Activated gamma-delta T cell (primary cell): ENCODE measurements around the gene PLEKHA7.
"Not testable (repeated sequence)": the region's sequence is repeated elsewhere in the genome, so short reads cannot be mapped to it uniquely, and the experiment has no call there.

Experiments used
- DNase-seq: peaks from one replicate; lab custom pipeline; 2025; lab: John Stamatoyannopoulos, UW

PLEKHA7 gene

GRCh38 chr11:16945671-16946469 lies 68.3 kb downstream of the PLEKHA7 start:
- DNase-seq, result no peak

DNA sequence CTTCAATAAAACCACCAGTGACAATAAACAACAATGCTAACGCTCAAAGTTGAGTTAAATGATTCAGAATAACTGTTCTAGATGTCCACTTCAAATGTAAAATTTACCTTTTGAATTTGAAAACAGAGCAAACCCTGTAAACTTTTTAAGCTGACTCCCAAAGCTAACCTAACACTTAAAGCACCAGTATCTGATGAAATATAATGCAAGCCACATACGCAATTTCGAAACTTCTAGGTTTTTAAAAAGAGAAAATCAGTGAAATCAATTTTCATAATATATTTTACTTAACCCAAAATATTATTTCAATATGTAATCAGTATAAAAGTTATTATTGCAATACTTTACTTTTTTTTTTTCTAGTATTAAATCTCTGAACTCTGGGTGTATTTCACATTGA lies 71.3 kb downstream of the PLEKHA7 start:
- DNase-seq, result no peak

DNA sequence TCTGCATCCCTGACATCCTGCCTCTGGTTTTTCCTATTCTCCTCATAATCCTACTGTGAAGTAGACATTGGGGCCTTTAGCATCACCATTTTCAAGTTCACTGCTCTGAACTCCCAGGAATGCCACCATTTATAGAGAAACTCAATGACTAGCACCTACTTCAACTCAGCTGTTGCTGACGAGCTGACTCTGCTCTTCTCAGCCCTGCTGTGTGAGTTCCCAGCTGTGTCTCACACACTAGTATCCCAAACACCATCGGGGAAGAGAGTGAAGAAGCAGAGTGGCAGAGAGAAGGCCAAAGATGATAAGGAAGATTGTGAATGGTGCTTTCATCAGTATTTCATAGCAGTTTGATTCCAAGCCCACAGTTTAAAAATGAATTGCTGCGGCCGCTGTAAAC lies 71.9 kb downstream of the PLEKHA7 start:
- DNase-seq, result no peak

- DNase-seq, result no peak
These were observed 72.3 kb downstream of the PLEKHA7 start for GRCh38 chr11:16941935-16942334.

- DNase-seq, result no peak
These were observed 76.2 kb downstream of the PLEKHA7 start for GRCh38 chr11:16938061-16938460.

GRCh38 chr11:16936643-16937042 lies 77.6 kb downstream of the PLEKHA7 start:
- DNase-seq, result no peak

GRCh38 chr11:16935518-16936302 lies 78.5 kb downstream of the PLEKHA7 start:
- no peak for DNase-seq

DNA sequence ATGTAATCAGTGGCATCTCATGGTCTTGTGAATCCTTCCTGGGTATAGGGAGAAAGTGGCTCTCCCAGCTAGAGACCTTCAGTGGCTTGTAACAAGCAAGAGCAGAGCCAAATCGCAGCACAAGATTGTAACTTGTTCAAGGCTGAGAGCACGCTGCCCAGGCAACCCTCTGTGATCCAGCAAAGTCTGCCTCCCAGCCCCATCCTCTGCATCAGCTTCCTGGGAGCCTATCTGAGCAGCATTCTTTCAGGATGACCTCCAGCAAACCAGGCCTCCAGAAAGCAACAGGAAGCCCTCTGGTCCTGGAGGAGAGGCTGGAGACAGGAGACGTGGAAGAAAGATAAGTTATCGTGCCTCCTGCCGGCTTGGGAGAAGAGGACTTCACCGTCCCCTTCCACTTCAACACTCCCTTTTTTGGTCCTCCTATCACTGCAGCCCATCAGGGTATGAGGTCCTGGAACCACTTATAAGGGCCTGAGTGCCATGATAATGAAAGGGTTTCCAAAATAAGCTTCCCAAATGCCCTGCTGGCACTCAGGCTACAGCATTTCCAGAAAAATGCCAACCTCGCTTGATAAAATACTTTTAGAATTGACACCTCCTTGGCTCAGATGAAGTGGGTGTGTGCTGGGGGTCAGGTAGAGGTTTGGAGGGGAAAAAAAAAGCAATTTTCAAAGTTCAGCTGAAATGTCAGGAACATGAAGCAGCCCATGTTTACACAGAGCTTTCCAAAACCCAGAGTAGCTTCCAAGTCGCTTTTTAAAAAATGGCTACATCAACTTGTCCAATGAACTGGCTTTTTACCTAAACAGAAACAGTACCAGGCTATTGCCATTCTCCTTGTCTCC lies 80.2 kb downstream of the PLEKHA7 start:
- DNase-seq, result no peak

DNA sequence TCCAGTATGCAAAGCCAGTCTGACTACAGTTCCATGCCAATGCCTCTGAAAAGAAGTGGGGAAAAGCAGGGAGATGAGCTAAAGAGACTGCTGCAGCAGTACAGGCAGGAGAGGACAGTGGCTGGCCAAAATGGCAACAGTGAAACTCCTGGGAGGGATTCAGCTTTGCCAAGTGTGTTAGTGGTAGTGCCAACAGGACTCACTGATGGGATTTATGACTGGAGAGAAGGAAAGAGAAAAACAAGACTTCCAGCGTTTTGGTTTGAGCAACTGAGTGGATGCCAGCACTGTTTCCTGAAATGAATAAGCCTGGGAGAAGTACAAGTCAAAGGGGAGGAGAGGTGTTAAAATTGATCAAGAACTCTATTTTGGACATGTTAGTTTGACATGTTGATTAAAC lies 80.9 kb downstream of the PLEKHA7 start:
- no peak for DNase-seq

GRCh38 chr11:16928044-16928443 lies 86.2 kb downstream of the PLEKHA7 start:
- DNase-seq, result no peak

- no peak for DNase-seq
These were observed 87.2 kb downstream of the PLEKHA7 start for GRCh38 chr11:16926883-16927626.

DNA sequence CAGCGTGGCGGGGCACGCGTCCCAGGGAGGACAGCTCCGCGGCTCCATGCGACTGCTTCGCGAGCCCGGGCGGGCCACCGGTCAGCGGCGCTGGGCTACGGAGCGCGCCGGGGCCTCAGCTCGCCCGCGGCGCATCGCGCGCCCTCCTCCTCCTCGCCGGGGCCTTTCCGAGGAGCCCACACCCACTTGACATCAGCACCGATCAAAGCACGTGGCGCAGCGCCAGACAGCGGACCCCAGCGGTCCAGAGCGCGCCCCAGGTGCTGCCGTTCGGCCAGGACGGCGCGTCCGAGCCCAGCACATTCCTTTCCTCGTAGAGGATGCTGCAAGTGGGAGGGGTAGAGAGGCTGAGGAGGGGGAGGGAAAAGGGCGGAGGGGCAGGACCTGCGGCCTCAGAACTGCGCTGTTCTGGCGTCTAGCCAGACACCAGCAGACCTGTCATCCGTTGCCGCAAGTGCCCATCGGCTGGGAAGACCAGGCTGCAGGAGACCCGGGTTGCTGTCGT lies 88.6 kb downstream of the PLEKHA7 start:
- DNase-seq, result no peak

GRCh38 chr11:16924826-16925560 lies 89.2 kb downstream of the PLEKHA7 start:
- no peak for DNase-seq

DNA sequence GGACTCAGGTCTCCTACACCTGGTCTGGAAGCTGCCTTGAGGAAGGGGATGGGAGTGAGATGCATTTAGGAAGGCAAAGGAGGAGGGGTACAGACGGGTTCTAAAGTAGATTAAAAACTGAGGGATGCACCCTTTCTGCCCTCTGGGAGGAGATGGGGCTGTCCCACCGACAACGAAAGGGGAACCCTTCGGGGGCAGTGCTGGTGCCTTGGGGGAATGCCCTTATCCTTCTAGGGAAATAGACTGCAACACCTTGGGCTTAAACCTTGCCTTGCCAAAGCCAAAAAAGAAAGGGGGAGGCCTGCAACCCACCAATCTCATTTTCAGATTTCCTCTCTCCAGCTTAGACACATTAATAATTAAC lies 89.8 kb downstream of the PLEKHA7 start:
- no peak for DNase-seq

- DNase-seq, result no peak
These were observed 90.2 kb downstream of the PLEKHA7 start for GRCh38 chr11:16923987-16924386.

DNA sequence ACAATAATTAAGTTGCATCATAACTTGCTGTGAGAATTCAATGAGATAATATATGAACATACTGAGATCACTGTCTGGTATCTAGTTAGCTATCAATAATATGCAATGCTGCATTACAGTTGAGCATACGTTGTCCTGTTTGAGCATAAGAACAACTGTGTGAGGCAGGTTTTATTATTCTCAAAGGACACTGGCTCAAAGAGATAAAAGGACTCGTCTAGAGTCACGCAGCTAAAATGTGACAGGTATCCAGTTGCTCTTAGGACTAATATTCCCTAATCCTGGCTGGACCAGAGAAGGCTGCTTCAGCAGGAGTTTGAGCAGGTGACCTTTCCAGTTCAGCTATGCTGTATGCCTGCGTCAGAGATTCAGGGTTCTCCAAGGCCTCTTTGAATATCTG lies 92.5 kb downstream of the PLEKHA7 start:
- no peak for DNase-seq

- no peak for DNase-seq
These were observed 93.2 kb downstream of the PLEKHA7 start for GRCh38 chr11:16921019-16921418.

DNA sequence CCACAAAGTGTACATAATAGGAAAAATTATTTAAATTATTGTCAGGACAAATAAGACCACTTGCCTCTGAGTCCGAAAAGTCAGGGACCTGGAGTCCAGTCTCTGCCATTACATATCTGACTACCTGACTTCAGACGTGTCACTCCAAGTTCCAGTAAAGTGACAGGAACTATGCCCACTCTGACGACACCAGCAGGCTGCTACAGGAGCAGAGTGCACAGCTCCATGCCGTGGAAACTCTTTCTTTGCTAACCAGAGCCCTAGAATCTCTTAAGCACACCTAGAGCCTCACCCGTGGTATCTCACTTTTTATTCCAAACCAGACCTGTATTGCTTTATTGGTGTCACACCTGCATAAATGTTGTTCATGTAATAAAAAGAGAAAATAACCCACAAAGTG lies 93.7 kb downstream of the PLEKHA7 start:
- DNase-seq, result no peak

DNA sequence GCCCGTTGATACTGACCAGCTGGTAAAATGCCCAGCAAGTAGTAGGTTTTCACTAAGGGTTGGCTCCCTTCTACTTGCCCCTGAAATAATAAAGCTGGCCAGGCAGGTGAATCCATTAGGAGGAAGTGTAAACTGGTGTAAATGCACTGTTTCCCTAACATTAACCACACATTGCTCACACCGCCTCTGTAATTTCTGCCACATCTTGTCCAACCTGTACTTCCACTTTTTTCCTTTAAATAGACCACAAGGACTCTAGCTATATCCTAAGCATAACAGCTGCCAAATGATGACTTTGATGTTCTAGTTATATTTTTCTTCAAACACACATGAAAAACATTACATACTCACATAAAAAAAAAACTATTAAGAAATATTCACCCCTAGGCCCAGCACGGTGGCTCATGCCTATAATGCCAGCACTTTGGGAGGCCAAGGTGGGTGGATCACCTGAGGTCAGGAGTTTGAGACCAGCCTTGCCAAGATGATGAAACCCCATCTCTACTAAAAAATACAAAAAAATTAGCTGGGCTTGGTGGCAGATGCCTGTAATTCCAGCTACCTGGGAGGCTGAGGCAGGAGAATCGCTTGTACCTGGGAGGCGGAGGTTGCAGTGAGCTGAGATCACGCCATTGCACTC lies 95.6 kb downstream of the PLEKHA7 start:
- DNase-seq, result not testable (repeated sequence)

DNA sequence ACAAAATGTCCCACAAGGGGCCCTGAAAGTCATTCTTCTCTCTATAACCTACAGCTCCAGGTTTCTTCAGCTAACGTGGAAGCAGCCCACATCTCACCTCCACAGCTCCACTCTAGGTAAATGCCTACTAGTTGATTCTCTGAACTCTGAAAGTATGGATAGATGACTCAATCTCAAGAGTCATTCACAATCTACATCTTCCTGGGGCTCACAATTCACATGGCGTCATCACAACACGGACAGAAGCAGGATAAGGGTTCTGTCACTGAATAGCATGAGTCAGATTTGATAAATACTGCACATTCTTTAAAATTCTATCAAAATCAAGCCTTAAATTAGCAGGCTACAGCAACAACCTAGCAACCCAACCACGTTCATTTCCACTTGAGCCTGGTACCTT lies 96.3 kb downstream of the PLEKHA7 start:
- no peak for DNase-seq
